ENCODE results near the gene LIMA1. TPM values are rescaled to one million over a fixed set of nuclear protein-coding genes. Genes with fewer than 3 reads are reported as not detected.
A peak's percentile ranks its signal among the peaks of the same experiment; 100 is the strongest.

The LIMA1 gene
- total RNA-seq, 1 donor from 2014 or later = 64.0 TPM

GRCh38 chr12:50240096-50240791, 43.1 kb downstream of the LIMA1 start:
- Mint-ChIP-seq H3K27ac (no peak overlapping the region), H3K4me1 (ENCODE audit: low read depth) (peaks cover 8% of the 10 kb centered on the region), H3K36me3 (ENCODE audit: low read depth) (peaks cover 3% of the 10 kb centered on the region), H3K4me3 (no peak overlapping the region), H3K27me3 (ENCODE audit: insufficient read depth) (no peaks in the 10 kb centered on the region), H3K9me3 (no peaks in the 10 kb centered on the region)
- intact Hi-C loops (cut with micrococcal nuclease) = loop anchor here (10.0 kb wide), 1 partner anchor 295 kb away; no protein-coding TSS in a partner anchor
- DNase-seq (ENCODE audit: low spot score) = no peak

DNA sequence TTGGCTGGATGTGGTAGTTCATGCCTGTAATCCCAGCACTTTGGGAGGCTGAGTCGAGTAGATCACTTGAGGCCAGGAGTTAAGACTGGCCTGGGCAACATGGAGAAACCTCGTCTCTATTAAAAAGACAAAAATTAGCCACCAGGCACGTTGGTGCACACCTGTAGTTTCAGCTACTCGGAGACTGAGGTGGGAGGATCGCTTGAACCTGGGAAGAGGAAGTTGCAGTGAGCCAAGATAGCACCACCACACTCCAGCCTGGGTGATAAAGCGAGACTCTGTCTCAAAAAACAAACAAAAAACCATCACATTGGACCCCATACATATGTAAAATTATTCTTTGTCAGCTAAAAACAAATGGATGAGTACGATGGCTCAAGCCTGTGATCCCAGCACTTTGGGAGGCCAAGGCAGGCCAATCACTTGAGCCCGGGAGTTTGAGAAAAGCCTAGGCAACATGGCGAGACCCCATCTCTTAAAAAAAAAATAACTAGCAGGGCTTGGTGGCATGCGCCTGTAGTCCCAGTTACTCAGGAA, 43.9 kb downstream of the LIMA1 start:
- DNase-seq (ENCODE audit: low spot score) = no peak
- H3K27ac Mint-ChIP-seq = no peak overlapping the region
- H3K9me3 Mint-ChIP-seq = no peaks in the 10 kb centered on the region
- no peaks in the 10 kb centered on the region for H3K36me3 Mint-ChIP-seq (ENCODE audit: low read depth)
- intact Hi-C loops (cut with micrococcal nuclease) = no loop called here
- no peak overlapping the region for H3K4me3 Mint-ChIP-seq
- H3K4me1 Mint-ChIP-seq (ENCODE audit: low read depth) = peaks cover 8% of the 10 kb centered on the region
- H3K27me3 Mint-ChIP-seq (ENCODE audit: insufficient read depth) = no peaks in the 10 kb centered on the region

- no peaks in the 10 kb centered on the region for H3K9me3 Mint-ChIP-seq
- H3K4me1 Mint-ChIP-seq (ENCODE audit: low read depth) = no peaks in the 10 kb centered on the region
- no peak overlapping the region for H3K27ac Mint-ChIP-seq
- peaks cover 3% of the 10 kb centered on the region for H3K27me3 Mint-ChIP-seq (ENCODE audit: insufficient read depth)
- no peaks in the 10 kb centered on the region for H3K36me3 Mint-ChIP-seq (ENCODE audit: low read depth)
- DNase-seq (ENCODE audit: low spot score) = no peak
- no peak overlapping the region for H3K4me3 Mint-ChIP-seq
- intact Hi-C loops (cut with micrococcal nuclease) = no loop called here
Observed at GRCh38 chr12:50234347-50234746, 49.0 kb downstream of the LIMA1 start.

GRCh38 chr12:50232771-50233209, 50.5 kb downstream of the LIMA1 start:
- H3K27me3 Mint-ChIP-seq (ENCODE audit: insufficient read depth) = peaks cover 3% of the 10 kb centered on the region
- H3K4me1 Mint-ChIP-seq (ENCODE audit: low read depth) = no peaks in the 10 kb centered on the region
- H3K27ac Mint-ChIP-seq = no peak overlapping the region
- H3K9me3 Mint-ChIP-seq = no peaks in the 10 kb centered on the region
- DNase-seq (ENCODE audit: low spot score) = no peak
- intact Hi-C loops (cut with micrococcal nuclease) = no loop called here
- no peaks in the 10 kb centered on the region for H3K36me3 Mint-ChIP-seq (ENCODE audit: low read depth)
- no peak overlapping the region for H3K4me3 Mint-ChIP-seq

- intact Hi-C loops (cut with micrococcal nuclease) = no loop called here
- H3K4me1 Mint-ChIP-seq (ENCODE audit: low read depth) = no peaks in the 10 kb centered on the region
- H3K9me3 Mint-ChIP-seq = no peaks in the 10 kb centered on the region
- DNase-seq (ENCODE audit: low spot score) = no peak
- no peaks in the 10 kb centered on the region for H3K36me3 Mint-ChIP-seq (ENCODE audit: low read depth)
- no peak overlapping the region for H3K4me3 Mint-ChIP-seq
- no peak overlapping the region for H3K27ac Mint-ChIP-seq
- peaks cover 3% of the 10 kb centered on the region for H3K27me3 Mint-ChIP-seq (ENCODE audit: insufficient read depth)
Observed at GRCh38 chr12:50232206-50232605, 51.1 kb downstream of the LIMA1 start.

DNA sequence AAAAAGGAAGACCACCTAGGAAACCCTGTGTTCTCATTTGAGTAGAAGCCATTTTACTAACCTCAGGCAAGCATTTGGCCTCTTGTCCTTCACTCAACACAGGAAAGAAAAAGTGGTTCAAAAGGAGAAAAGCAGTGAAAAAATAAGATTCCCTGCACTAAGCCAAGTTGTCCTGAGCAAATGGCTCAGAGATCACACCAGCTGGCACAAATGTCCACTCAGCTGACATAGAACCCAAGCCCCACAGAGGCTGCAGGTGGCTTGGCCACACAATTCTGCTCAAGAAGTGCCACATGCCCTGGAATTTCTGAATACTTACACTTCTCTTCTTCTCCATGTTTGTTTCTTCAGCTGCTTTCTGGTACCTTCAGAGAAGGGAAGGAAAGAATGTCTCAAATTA, 52.0 kb downstream of the LIMA1 start:
- Mint-ChIP-seq H3K27me3 (ENCODE audit: insufficient read depth) (peaks cover 3% of the 10 kb centered on the region), H3K9me3 (no peaks in the 10 kb centered on the region), H3K36me3 (ENCODE audit: low read depth) (no peaks in the 10 kb centered on the region), H3K4me1 (ENCODE audit: low read depth) (no peaks in the 10 kb centered on the region), H3K27ac (no peak overlapping the region), H3K4me3 (no peak overlapping the region)
- intact Hi-C loops (cut with micrococcal nuclease) = no loop called here
- DNase-seq (ENCODE audit: low spot score) = no peak

GRCh38 chr12:50230217-50230616, 53.1 kb downstream of the LIMA1 start:
- Mint-ChIP-seq H3K9me3 (no peaks in the 10 kb centered on the region), H3K36me3 (ENCODE audit: low read depth) (no peaks in the 10 kb centered on the region), H3K27ac (no peak overlapping the region), H3K27me3 (ENCODE audit: insufficient read depth) (peaks cover 3% of the 10 kb centered on the region), H3K4me1 (ENCODE audit: low read depth) (no peaks in the 10 kb centered on the region), H3K4me3 (no peak overlapping the region)
- no peak for DNase-seq (ENCODE audit: low spot score)
- intact Hi-C loops (cut with micrococcal nuclease) = no loop called here

DNA sequence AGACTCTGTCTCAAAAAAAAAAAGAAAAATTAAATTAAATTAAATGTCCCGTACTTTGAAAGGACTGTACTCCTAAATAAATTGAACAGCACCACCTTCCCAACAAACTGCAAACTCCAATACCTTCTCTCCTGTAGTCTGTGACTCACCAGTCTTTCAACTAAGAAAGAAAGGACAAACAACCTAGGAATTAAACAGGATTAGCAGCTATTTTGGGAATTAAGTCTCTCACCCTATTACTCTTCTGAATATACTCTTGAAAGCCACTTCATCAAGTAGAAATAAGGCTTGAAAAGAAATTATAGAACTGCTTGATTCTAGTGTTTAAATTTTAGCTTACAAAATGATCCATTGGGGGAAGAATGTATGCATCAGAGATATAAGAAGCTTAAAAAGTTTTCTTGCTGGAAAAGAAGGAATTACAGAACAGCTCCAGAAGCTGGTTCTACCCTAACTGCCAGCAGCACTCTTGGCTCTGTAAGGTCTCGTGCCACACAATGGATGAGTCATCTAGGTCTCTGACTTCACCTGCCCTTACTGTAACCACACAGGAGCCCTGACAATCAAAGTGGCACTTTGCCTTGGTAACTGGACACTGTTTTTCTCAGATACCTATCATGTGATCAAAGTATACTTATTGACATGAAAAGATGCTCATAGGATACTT, 59.2 kb downstream of the LIMA1 start:
- intact Hi-C loops (cut with micrococcal nuclease) = loop anchor here (5.0 kb wide), 1 partner anchor 112 kb away; the partner anchor contains the start of gene COX14
- Mint-ChIP-seq H3K4me3 (peak overlapping the region; percentile 53), H3K4me1 (ENCODE audit: low read depth) (peaks cover 11% of the 10 kb centered on the region), H3K27me3 (ENCODE audit: insufficient read depth) (no peaks in the 10 kb centered on the region), H3K27ac (peak overlapping the region; percentile 45), H3K36me3 (ENCODE audit: low read depth) (peaks cover 4% of the 10 kb centered on the region), H3K9me3 (no peaks in the 10 kb centered on the region)
- DNase-seq (ENCODE audit: low spot score) = no peak

GRCh38 chr12:50222275-50222783, 61.0 kb downstream of the LIMA1 start:
- Mint-ChIP-seq H3K9me3 (no peaks in the 10 kb centered on the region), H3K27me3 (ENCODE audit: insufficient read depth) (no peaks in the 10 kb centered on the region), H3K27ac (no peak overlapping the region), H3K4me3 (no peak overlapping the region), H3K36me3 (ENCODE audit: low read depth) (peaks cover 6% of the 10 kb centered on the region), H3K4me1 (ENCODE audit: low read depth) (peaks cover 11% of the 10 kb centered on the region)
- peak; percentile 11 for DNase-seq (ENCODE audit: low spot score)
- intact Hi-C loops (cut with micrococcal nuclease) = loop anchor here (1.0 to 5.0 kb wide), 2 partner anchors 61 to 110 kb away; partner anchors contain the start of genes COX14 and LIMA1

DNA sequence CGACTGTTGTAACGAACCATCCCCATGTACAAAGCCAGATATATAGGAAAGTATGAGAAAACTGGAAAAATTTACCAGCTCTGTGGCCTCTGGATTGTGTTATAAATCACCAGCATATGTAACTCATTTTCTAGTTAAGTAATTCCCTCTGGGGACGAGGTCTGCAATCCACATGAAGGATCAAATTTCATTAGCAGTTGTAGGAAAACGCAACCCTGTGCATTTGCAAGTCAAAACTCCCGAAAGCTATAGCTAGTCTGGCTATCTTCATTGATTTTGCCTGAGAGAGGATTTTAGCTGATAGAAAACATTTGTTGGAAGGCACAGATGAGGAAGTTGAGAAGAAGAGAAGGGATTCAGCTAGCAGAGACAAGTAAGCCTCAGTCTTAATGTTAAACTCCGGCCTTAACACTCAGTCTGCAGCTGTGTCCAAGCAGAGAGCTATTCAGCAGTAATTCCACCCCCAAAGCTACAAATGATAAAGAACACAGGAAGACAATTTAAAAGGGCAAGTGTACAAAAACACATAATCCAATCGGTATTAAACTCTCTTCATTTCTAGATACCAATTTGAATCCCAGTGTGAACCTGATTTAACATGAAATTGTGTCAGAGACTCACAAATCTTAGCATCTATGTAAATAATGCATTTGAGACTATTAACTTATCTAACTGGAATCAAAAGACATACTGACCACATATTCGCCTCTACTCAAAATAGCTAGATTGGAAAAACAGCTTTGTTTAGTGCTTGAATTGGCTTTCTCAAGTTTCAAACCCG, 61.9 kb downstream of the LIMA1 start:
- Mint-ChIP-seq H3K27me3 (ENCODE audit: insufficient read depth) (no peaks in the 10 kb centered on the region), H3K4me1 (ENCODE audit: low read depth) (peaks cover 11% of the 10 kb centered on the region), H3K27ac (no peak overlapping the region), H3K36me3 (ENCODE audit: low read depth) (peaks cover 7% of the 10 kb centered on the region), H3K4me3 (no peak overlapping the region), H3K9me3 (no peaks in the 10 kb centered on the region)
- intact Hi-C loops (cut with micrococcal nuclease) = loop anchor here (1.0 to 5.0 kb wide), 5 partner anchors 54 to 757 kb away; partner anchors contain the start of genes CERS5, COX14, LARP4 and LIMA1
- DNase-seq (ENCODE audit: low spot score) = no peak

- intact Hi-C loops (cut with micrococcal nuclease) = loop anchor here (1.0 to 5.0 kb wide), 5 partner anchors 8 to 758 kb away; partner anchors contain the start of gene COX14
- no peaks in the 10 kb centered on the region for H3K27me3 Mint-ChIP-seq (ENCODE audit: insufficient read depth)
- peaks cover 11% of the 10 kb centered on the region for H3K4me1 Mint-ChIP-seq (ENCODE audit: low read depth)
- peak overlapping the region; percentile 43 for H3K27ac Mint-ChIP-seq
- no peak overlapping the region for H3K4me3 Mint-ChIP-seq
- H3K36me3 Mint-ChIP-seq (ENCODE audit: low read depth) = peaks cover 7% of the 10 kb centered on the region
- peak; percentile 31 for DNase-seq (ENCODE audit: low spot score)
- H3K9me3 Mint-ChIP-seq = no peaks in the 10 kb centered on the region
Observed at GRCh38 chr12:50220363-50220995, 62.8 kb downstream of the LIMA1 start.

DNA sequence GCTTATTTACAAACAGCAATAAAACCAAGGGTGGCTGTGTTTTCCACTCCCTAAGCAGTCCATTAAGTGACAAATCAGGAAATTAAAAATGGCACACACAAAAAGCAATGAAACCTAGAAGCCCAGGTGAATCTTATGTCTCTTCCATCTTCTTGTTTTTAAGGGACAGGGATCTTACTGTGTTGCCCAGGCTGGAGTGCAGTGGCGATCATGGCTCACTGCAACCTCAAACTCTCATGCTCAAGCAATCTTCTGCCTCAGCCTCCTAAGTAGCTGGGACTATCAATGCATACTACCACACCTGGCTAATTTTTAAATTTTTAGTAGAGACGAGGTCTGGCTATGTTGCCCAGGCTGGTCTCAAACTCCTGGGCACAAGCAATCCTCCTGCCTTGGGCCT, 63.8 kb downstream of the LIMA1 start:
- intact Hi-C loops (cut with micrococcal nuclease) = no loop called here
- DNase-seq (ENCODE audit: low spot score) = no peak
- Mint-ChIP-seq H3K4me3 (no peak overlapping the region), H3K36me3 (ENCODE audit: low read depth) (peaks cover 10% of the 10 kb centered on the region), H3K4me1 (ENCODE audit: low read depth) (peaks cover 19% of the 10 kb centered on the region), H3K27ac (no peak overlapping the region), H3K27me3 (ENCODE audit: insufficient read depth) (no peaks in the 10 kb centered on the region), H3K9me3 (no peaks in the 10 kb centered on the region)

Data from activated T-helper 1 cell treated with anti-CD3 and anti-CD28 coated beads, Interleukin-12 subunit alpha, Interleukin-12 subunit beta, Interleukin-2, Interleukin-4 antibody, amounts not matched to agents 30 ng/mL and 10 ng/mL and 1 ng/mL, durations not matched to agents 14 hours and 24 hours and 36 hours (primary cell).